NT2/D1 (cell line): ENCODE measurements around the gene EN2.

ENCODE experiments used
- SUZ12 ChIP-seq: IDR thresholded peaks from 2 replicates; pipeline ENCODE4 v1.6.1; 2011; ENCODE audit not compliant: insufficient read length, insufficient read depth; ENCODE audit errors: extremely low read depth
- ZNF274 ChIP-seq: IDR thresholded peaks from 2 replicates; pipeline ENCODE4 v1.6.1; 2011; ENCODE audit warnings: mild to moderate bottlenecking, low read depth, low read length

DNA sequence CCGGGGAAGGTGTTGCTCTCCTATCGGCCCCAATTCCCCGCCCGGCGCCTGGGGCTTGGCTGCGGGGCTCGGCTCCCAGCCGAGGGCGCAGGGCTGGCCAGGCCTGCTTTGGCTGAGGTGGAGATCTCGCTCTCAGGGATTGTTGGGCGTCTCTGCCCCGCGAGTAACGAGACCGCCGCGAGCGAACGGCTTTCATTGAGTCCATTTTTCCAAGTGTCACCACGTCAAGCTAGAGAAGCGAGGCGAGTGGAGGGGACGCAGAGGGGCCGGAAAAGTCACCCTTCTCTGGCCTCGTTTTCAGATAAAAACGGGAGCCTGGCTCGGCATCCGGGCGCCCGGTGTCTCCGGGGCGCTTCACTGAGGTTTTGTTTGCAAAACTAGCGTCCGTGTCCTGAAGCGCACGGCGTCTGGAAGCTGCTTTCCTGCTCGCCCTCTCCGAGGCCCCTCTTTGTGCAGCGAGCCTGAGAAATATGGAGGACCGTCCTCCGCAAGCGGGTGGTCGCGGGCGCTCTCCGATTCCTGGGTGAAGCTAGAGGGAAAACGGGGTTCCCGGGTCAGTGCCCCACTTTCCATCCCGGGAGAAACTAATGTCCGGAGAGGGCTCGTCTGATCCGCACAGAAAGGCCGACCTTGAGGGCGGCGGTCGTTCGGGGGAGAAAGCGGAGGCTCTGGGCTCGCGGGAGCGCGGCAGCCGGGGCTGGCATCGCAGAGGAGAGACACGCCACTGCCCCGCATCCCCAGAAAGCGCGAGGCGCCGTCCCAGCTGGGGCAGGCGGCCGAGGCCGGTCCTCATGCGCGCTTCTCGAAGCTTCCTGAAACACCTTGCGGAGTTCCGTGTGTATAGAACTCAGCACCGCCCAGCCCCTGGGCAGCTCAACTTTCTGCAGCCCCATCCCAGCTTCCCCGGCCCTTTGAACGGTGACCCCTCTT lies 3.5 kb upstream of the EN2 start:
- TF ChIP-seq ZNF274 (no peak), SUZ12 (no peak)
